HG03439 (cell line): ENCODE results near the gene MGAT4C.
"Not testable (repeated sequence)": the region's sequence is repeated elsewhere in the genome, so short reads cannot be mapped to it uniquely, and the experiment has no call there.

ENCODE experiments used
- ATAC-seq: cut with Tn5 transposase; IDR thresholded peaks from one replicate; pipeline ENCODE4 v1.9.1; 2021; ENCODE audit warnings: mild to moderate bottlenecking, moderate library complexity; ENCODE audit not compliant: unreplicated experiment

MGAT4C gene

DNA sequence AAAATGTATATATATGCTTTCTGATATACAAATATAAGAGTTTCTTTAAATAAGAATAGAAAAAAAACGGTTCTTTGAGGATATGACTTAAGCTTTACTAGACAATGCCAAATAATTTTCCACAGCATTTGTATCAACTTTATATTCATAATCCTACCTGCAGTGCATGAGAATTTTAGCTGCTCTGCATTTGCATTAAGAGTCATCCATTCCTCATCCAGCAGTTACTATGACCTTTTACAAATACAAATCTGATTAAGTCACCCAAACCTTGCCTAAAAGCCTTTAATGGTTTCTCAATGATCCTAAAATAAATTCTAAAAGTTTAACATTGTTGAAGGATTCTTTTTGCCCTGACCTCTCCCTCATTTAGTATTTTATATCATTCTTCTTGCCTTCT lies 116.5 kb downstream of the MGAT4C start:
- ATAC-seq: no peak

DNA sequence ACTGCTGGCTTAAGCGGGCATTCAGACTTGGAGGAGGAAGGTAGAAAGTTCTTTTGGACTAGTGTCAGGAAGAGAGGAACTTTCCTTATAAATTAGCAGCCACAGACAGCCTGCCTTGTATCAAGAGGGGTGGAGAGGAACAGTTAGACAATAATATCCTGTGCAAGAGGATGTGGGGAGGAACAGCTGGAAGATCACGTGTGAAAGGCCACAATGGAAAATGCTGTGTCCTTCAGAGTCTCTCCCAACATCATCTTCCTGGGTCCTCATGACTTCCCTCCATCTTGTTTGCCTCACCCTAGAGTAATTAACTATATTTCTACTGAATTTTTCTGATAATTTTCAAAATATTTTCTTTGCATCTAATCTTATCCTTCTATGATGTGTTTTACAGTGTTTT lies 117.4 kb downstream of the MGAT4C start:
- no peak for ATAC-seq

DNA sequence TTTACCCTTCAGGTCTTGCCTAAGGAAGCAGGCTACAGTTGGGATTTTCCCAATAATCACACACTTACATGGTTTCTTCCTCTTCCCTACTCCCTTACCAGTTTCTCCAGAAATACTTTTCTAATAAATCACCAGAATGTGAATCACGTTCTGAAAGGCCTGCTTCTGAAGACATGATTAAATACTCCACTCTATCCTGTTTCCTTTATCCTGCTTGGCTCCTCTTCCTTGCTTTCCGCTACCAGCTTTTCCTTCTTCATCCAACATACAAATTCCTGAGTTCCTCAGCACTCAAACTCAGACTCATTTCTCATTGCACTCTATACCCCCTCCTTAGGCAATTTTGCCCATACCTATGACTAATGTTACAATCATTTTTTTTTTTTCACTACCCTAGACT lies 118.3 kb downstream of the MGAT4C start:
- no peak for ATAC-seq

DNA sequence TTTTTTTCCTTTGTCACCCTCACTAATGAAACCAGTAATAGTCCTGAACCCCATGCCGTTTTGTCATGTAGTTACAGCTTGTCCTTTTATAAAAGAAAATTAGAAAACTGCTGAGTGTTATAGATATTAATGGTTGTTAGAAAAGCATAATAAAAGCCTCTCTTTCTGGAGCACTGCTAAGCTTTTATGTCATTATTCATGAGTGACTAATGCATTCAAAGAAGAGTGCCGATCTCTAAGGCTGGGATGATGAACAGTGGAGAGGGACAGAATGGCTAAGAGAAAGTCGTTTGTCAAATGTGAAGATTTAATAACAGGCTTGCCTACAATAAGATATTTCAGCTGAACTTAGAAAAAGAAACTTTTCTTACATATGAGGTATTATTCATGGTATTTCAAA lies 121.6 kb downstream of the MGAT4C start:
- ATAC-seq: no peak

DNA sequence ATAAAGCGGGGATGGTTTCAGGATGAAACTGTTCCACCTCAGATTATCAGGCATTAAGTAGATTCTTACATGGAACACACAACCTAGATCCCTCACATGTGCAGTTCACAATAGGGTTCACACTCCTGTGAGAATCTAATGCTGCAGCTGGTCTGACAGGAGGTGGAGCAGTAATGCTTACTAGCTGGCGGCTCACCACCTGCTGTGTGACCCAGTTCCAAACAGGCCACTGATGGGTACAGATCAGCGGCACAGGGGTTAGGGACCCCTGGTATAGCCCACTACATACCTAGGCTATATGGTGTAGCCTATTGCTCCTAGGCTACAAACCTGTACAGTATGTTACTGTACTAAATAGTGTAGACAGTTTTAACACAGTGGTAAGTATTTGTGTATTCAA lies 129.3 kb downstream of the MGAT4C start:
- not testable (repeated sequence) for ATAC-seq

DNA sequence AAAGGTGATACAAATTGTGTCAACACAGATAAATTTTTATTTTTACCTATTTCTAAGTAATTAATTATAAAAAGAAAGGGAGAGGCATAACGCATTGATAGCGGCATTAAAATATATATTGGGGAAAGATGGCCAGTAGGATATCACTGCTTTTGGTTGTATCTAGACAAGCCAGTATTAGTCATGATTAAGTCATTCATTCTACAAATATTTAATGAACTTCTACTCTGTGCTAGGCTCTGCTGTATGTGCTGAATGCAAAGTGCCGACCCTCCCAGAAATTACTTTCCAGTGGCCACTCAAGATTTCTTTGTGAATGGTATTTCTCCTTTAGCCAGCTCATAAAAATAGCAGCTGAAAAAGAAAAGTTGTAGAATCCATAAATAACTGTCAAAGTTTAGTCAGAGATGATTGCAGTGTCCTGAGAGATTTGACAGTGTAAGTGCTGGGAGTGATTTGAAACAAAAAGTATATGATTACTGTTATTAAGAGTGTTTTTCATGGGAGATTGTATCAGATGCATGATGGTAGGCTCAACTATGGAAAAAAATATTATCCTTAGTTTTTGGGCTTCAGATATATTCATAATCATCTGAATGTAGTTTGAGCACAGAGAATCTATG lies 133.2 kb downstream of the MGAT4C start:
- no peak for ATAC-seq

DNA sequence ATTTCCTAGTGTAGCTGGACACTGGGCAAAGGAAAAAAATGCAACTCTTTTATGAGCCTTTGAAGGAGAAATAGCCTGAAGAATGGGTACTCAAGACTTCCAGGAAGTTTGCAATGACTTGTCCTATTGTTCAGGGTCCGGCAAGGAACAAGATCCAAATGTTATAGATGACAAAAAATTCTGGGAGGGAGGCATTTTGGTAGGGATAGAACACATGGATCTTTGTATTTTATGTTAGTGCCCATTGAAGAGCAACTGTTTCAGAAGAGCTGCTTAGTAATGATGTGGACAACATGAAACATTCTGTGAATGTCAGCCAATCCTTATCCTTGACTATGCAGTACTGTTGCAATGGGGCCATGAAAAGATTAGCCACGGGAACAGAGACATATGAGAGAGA lies 138.0 kb downstream of the MGAT4C start:
- ATAC-seq: no peak

DNA sequence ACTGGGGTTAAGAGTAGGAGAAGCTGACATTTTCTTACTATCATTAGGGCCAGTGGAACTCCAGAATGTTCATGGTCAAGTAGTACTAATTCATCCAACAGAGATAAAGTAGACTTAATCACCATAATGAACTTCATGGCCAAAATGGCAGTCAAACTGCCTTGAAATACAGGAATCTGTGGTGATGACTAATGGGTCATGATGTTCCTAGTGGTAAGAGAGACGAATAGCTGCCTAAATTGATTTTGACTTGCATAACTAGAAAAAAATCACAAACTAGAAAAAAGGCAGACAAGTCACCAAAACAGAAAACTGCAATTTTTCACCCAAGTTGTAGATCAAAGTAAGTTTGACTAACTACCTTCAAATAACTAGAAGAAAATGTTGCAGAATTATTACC lies 138.5 kb downstream of the MGAT4C start:
- ATAC-seq: no peak

DNA sequence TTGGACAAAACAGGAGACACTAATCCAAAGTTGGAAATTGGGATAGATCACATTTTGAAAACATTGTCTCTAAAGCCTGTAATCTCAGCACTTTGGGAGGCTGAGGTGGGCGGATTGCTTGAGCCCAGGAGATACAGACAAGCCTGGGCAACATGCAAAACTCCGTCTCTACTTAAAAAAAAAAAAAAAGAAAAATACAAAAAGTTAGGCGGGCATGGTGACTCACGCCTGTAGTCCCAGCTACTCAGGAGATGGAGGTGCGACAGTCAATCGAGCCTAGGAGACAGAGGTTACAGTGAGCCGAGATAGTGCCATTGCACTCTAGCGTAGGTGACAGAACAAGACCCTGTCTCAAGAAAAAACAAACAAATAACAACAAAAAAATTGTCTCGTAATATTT lies 152.1 kb downstream of the MGAT4C start:
- ATAC-seq: no peak

DNA sequence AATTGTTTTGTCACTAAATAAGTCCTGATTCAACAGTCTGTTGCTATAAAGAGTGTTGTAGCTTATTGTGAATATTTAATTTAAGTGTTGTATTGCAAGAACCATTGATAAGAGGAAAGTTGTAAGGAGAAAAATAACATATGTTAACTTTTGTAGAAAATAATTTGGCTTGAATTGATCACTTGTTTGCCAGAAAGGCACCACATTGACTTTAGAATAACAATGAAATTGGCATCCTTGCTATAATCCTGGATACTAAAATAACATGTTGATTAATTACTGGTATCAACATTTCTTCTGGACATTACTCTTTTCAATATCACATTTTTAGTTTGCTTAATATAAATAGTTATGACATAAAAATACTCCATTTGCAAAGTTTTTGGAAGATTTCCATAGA lies 159.0 kb downstream of the MGAT4C start:
- no peak for ATAC-seq

DNA sequence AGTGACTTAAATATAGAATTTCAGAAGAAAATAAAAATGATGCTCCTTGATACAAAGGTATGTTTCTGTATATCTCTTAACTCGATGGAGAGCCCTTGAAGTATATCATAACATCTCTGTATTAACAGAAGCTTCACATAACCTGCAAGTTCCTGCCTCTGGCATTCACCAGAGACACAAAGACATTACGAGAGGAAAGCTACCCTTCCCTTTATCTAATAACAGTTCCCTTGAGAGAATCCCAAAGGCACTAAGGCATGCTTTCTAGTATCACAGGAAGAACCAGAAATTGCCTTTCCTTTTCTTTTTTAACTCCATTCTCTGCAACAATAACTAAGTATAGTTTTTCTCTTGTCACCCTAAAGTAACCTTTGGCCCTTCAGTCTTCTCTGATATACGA lies 164.5 kb downstream of the MGAT4C start:
- no peak for ATAC-seq

DNA sequence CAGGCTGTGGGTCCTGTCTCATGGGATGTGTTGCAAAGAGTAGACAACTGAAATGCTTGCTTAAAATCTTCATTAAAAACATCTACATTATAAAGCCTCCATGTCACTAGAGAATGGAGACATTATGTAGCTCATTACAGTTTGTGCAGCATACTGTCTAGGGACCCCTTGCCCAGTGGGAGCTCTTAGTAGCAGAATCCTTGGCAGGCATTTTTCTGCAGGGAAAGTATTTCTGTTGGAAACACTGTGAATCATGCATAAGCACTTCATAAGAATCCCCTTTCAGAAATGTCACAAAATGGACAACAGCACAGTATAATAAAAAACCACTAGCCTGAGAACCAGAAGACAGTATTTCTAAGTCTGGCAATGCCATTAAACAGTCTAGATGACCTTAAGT lies 174.3 kb downstream of the MGAT4C start:
- no peak for ATAC-seq

DNA sequence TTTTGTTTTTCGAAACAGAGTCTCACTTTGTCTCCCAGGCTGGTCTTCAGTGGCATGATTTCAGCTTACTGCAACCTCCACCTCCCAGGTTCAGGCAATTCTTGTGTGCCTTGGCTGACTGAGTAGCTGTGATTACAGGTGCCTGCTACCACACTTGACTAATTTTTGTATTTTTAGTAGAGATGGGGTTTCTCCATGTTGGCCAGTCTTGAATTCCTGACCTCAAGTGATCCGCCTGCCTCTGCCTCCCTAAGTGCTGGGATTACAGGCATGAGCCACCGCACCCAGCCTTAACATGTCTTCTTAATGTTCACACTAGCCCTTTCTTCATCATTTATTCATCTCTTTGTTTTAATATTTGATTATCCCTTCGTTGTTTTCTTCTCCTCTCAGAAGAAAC lies 197.1 kb downstream of the MGAT4C start:
- ATAC-seq: not testable (repeated sequence)

DNA sequence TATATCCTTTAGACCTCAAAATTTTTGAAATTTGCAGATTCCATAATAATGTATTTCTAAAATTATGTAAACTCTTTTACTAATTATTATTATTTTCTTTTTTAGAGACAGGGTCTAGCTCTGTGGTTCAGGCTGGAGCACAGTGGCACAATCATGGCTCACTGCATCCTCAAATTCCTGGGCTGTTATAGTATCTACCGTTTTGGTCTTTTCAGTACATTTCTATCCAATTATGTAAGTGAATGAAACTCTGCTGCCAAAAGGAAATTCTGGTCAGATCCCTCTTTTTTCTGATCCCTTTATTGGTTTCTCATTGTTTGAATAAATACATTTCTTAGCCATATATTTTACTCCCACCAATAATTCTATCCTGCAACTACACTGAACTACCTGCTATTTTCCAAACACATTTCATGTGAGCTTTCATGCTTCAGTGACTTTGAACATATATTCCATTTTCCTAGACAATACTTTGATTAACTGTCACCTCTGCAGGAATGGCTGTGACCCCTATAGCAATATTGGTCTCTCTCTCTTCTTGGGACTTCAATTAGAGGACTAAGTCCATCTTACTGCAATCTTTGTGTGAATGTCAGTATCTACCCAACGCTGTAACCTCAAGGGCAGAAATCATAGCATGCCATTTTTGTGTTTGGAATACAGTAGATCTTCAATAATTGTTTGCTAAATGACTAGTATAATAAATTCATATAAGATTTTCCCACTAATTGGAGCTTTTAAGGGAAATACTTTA lies 198.9 kb downstream of the MGAT4C start:
- ATAC-seq: no peak

DNA sequence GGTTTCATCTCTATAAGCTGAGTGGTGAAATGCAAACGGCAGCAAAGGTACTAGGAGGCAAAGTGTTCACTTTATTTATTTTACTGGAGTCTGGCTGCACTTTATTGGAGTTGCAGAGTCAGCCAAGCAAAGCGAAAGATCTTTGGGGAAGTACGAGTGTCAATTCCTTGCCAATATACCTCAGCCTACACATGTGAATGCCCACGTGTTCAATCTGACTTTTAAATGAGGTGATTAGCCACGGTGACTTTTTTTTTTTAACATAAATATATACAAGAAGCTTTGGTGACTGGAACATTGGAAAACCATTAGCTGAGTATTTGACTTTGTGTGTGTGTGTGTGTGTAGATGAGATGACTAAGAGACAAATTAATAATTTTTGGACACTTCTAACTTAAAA lies 203.3 kb downstream of the MGAT4C start:
- no peak for ATAC-seq

DNA sequence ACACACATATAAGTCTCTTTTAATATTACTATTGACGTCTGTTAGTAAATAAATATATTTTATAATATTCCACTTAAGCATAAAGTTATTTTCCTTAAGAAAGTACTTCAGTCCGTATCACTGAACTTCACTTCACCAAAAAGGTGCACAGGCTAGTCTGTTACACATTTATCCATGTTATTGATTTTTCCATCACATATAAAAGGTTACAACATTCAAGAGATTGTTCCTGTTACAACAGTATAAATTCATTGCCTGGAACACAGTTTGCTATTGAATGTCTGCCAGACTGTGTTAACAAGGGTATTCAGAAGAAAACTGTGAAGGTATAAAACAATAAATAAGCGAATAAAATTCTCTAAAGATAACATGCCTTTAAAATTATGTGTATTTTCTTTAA lies 206.2 kb downstream of the MGAT4C start:
- no peak for ATAC-seq

DNA sequence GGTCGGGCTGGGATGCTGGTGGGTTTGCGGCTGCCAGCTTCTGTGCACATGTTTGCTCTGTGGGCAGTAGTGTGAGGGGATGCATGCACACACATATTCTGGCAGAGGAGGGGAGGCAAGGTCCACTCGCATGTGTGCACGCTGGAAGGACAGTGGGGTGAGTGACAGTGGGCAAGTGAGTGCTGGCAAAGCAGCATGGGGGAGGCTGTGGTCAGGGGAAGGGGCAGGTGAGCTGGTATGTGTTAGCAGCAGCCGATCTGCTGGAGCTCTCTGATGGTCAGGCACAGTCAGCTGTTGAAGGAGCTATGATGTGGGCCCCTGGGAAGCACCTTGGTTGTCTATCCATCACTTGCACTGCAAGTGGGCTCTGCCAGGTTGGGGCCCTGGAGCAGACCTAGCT lies 211.8 kb downstream of the MGAT4C start:
- ATAC-seq: no peak

DNA sequence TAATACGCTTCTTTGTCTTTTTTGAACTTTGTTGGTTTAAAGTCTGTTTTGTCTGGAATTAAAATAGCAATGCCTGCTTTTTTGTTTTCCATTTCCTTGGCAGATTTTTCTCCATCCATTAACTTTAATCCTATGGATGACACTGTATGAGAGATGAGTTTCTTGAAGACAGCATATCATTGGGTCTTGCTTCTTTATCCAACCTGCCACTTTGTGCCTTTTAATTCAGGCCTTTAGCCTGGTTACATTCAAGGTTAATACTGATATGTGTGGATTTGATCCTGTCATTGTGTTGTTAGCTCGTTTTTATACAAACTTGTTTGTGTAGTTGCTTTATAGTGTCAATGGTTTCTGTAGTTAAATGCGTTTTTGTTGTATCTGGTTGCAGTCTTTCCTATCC lies 214.1 kb downstream of the MGAT4C start:
- ATAC-seq: no peak

DNA sequence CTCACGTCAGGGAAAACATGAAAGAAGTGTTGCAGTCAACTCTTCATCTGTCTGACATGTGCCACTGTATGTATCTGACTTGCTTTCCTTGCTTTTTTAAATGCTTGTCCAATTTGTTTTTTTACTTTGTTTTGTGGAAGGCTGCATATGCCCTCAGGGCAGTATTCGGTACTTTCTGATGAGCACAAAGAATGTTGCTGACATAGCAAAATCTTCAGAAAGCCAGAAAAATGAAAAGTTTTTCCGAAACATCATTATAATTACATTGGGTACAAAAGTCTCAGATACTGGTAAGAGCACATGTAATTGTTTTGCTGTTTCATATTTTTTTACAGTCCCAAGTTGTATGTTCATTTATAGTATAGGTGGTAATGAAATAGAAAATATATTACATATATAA lies 237.8 kb downstream of the MGAT4C start:
- ATAC-seq: no peak

DNA sequence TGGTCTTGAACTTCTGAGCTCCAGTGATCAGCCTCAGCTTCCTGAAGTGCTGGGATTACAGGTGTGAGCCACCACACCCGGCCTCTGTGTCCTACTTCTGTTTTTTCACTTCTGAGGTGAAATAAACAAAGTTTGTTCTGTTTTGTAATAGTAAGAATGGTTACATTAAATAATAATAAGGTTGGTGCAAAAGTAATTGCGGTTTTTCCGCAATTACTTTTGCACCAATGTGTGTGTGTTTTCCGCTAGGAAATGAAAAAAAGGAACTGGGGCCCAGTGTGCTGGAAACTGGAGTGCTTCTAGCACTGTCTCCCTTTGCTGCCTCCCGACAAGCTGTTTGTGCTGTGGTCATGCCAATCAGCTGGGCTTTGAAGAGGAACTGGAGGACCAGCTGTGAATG lies 241.2 kb downstream of the MGAT4C start:
- ATAC-seq: no peak

DNA sequence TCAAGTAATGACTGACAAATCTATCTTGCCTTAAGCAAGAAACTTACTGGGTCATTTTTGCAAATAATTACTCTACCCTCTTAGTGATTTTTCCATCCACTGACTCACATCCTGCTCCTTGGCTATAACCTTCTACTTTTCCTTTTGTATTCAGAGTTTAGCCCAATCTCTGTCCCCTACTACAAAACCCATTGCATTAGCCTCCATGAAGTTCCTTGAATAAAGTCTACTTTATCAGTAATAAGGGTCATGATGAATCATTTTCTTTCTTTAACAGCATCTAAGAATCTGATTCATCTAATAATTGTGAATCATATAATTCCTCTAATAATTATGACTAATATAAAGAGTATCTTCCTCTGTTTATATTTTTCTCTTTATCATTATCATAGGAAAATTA lies 249.5 kb downstream of the MGAT4C start:
- no peak for ATAC-seq

DNA sequence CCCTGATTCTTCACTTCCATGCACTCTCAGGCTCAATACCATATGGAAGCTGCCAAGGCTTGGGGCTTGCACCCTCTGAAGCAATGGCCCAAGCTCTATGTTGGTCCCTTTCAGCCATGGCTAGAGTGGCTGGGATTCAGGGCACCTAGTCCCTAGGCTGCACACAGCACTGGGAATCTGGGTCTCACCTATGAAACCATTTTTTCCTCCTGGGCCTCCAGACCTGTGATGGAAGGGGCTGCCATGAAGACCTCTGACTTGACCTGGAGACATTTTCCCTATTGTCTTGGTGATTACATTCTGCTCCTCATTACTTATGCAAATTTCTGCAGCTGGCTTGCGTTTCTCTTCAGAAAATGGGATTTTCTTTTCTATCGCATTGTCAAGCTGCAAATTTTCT lies 258.1 kb downstream of the MGAT4C start:
- ATAC-seq: no peak

DNA sequence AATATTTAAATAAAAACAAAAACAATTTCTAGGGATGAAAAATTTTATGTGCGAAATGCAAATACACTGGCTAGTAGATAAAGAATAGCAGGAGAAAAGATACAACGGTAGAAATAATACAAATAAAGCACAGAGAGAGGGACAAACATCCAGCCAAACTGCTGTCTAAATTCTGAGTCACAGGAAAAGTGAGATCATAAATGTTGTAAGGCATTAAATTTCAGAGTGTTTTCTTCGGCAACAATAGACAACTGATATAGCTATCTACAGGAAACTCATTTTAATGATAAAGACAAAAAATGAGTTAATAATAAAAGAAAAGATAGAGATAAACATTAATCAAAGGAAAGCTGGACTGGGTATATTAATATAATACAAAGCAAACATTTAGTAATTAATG lies 259.9 kb downstream of the MGAT4C start:
- no peak for ATAC-seq
